Activated CD4-positive, alpha-beta T cell treated with anti-CD3 and anti-CD28 coated beads, Interleukin-2, amount 50 U/mL, for 16 hours (primary cell): Measurements from ENCODE around the gene NANOS3.

Source experiments
- DNase-seq: peaks from one replicate; pipeline ENCODE4 v3.0.0-alpha.2; 2020

The NANOS3 gene

DNA sequence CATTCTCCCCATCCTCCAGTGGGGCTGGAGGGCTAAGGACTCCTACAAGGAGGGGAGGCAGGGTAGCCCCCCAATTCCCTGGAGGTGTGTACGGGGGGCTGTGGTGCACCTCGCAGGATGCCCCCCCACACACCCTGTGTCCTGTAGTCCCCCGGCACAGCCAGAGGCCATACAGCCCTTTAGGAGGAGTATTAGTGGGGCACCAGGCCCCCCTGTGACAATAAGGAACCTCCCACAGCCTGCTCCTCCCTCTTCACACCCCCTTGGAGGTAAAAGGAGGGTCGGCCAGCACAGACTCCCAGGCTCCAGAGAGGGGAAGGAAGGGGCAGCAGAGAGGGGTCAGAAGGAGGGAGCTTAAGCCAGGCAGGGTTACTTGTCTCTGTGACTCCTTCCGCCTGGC is at the start of gene NANOS3:
Gene NANOS3 (plus strand): TSS at position 301 of the 400 bp plus-strand sequence. CDS start 115 bp downstream, outside the sequence.
- DNase-seq: no peak

DNA sequence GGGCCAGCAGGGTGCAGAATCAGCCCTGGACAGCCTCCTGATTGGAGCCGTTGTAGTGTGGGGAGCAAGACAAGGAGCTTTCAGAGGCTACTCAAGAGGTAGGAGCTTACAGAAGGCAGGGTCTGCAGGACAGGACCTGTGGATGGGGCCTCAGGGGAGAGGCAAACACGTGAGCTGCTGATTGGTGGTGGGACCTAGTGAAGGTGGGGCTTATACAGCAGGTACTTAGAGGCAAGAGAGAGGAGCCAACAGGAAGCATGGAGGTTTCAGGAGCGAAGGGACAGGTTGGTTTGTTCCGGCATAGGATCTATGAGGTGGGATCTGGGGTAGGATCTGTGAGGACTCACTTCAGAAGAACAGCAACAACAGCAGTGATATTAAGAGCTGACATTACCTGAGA is 49.3 kb upstream of the NANOS3 start:
- no peak for DNase-seq

DNA sequence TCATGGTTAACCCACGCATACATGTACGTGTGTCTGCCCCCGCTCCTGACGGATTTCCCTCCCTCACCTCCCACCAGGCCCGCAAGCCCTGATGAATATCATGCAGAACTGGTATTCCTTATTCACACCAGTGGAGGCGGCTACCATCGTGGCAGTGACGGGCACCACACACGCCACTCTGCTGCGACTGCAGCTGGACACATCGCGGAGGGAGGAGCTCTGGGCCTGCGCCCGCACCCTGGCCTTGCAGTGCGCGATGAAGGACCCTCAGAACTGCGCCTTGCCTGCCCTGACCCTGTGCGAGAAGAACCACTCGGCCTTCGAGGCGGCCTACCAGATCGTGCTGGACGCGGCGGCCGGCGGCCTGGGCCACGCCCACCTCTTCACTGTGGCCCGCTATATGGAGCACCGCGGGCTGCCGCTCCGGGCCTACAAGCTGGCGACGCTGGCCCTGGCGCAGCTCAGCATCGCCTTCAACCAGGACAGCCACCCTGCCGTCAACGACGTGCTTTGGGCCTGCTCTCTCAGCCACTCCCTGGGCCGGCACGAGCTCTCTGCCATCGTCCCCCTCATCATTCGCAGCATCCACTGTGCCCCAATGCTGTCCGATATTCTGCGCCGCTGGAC is 46.7 kb upstream of the NANOS3 start:
- DNase-seq: no peak

DNA sequence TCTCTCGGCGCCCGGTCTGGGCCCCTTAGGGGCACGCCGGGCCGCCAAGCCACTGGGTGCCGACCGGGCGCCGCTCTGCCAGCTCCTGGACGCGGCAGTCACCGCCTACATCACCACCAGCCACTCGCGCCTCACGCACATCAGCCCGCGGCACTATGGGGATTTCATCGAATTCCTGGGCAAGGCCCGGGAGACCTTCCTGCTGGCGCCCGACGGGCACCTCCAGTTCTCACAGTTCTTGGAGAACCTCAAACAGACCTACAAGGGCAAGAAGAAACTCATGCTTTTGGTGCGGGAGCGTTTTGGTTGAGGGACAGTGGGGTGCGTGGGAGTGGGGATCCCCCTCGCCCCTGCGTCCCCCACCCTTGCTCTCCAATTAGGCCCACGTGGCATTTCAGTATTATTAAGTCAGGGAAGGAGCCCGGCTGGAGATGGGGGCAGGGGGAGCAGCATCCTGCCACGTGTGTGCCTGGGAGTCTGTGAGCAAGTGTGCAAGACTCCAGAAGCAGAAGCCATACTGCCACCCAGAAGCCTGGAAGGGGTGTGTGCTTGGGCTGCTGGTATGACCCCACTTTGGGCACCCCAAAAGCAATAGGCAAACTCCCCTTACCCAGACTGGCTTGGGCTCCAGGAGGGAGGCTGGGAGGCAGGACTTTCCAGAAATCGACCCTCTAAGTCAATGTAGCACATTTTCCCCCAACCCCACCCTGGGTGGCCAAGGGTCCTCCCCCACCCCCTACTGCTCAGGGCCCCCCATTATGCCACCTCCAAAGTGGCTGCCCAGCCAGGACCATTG is 46.0 kb upstream of the NANOS3 start:
- no peak for DNase-seq

DNA sequence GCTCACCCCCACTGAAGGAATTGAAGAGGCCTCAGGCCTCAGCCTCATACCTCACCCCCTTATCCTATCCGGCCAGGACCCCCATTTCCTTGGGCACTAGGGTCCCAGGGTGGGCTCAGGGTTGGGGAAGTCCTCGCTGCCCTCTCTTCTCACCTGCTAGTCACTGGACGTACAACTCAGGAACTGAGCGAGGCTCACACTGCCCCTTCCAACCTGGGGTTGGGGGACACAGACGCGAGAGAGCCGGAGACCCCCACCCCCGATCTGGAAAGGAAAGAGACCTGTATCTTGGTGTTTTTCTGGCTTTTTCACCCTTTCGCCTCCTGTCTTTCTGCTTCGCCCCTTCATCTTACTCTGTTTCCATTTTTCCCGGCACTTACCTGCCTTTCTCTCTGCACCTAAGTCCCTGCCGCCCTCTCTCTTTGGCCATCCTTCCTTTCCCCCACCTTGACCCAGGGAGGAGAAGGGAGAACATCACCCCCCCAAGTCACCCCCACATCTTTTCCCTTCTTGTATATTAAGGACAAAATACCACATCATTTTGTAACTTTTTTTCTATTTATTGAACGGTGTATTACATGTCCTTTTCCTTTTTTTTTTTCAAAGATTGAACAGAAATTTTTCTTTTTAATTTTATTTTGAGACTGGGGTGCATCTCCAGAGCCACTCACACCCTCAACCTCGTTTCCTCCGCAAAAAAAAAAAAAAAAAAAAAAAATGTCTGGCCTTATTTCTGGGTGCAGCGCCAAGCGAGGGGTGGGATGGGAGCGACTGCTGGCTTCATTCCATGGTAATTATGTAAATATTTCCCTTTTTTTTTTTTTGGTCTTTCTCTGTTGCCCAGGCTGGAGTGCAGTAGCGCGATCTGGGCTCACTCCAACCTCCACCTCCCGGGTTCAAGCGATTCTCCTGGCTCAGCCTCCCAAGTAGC is 45.1 kb upstream of the NANOS3 start:
- no peak for DNase-seq

DNA sequence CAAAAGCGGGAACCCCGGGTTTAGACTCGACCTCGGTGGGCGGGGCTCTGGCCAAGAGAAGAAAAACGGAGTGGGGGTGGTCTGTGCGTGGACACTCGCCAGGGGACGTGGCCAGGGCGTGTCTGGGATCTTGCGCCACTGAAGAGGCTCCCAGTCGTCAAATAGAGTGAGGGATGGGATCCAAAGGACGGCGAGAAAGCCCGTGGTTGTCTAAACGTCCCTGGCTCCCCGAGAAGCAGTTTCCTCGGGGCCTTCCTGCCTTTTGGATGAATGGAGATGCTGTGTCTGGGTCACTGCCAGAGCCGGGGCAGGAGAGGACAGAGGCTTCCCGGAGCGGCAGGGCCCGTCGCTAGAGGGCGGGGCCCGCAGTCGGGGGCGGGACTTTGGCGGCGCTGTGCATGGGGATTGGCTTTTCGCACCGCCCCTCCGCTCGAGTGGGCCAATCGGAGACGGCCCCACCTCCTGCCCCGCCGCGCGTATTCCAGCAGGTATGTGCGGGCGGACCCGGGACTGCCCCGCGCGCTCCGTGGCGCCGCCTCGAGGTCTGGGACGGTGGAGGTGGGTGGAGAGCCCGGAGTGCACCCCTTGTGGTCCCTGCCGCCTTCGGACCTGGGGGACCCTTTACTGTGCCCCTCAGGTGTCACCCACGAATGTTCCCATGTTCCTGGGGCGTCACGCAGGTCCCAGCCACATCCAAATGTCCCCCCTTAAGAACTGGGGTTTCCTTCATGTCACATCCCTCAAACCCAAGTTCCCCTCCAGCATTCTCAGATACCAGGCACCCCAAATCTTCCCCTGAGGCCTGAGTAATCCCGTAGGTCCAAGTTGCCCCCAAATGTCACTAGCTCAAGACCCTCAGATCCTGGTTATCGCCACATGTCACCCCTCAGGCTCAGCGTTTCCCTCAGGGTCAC is 43.3 kb upstream of the NANOS3 start:
- DNase-seq: peak; percentile 91

DNA sequence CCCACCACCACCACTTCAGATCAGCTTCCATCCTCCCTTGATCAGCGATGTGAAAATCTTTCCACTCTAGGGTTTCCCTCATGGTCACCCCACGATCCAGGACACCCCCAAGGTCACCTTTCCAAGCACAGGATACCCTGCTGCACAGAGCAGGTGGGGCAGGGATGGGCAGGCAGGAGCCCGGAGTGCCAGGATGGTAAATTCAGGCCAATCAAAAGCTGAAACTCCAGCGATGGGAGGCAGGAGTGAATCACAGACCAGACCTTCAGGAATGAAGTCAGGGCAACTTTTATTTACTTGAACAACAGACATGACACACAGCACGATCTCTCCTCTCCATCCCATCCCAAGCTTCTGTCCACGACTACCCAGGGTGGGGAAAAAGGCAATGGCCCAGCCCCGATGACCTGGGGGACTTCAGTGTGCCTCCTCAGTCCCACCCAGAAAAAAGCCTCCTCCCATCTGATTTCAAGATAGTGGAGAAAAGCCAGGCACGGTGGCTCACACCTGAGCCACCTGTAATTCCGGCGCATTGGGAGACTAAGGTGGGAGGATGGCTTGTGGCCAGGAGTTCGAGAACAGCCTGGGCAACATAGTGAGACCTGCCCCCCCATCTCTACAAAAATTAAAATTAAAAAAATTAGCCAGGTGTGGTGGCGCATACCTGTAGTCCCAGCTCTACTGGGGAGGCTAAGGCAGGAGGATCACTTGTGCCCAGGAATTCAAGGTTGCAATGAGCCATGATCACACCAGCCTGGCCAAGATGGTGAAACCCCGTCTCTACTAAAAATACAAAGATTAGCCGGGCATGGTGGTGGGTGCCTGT is 42.5 kb upstream of the NANOS3 start:
- no peak for DNase-seq

DNA sequence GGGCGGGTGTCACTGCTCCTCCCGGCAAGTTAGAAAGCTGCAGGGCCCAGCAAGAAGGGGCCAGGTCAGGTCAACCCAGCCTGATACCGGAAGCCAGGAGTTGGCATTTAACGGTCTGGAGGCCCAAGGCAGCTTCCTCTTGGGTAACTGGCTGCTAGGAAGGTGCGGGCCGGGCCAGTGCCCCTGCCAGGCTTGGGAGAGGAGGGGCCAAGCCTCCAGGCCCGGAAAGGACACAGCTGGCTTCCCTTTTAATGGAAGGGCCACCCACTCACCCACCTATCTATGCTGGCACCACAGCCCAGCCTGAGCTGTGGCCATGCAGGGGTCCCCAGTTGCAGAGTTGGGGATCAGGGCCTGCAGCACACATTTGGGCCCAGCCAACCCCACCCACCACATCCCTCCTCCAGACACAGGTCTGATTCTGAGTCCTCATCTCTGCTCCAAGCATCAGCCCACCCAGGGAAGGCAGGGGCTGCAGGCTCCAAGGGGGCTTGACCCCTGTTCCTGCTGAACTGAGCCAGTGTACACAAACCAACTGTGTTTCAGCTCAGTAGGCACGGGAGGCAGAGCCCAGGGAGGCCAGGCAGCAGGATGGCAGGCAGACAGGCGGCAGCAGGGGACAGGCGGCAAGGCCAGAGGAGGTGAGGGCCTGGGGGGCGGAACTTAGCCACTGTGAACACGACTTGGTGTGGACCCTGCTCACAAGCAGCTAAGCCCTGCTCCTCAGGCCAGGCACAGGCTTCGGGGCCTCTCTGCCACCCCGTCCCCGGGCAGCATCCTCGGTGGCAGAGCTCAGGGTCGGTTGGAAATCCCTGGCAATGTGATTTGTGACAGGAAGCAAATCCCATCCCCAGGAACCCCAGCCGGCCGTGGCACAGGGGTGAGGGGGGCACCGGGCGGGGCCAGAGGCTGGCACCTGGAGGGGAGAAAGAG is 40.9 kb upstream of the NANOS3 start:
- no peak for DNase-seq

DNA sequence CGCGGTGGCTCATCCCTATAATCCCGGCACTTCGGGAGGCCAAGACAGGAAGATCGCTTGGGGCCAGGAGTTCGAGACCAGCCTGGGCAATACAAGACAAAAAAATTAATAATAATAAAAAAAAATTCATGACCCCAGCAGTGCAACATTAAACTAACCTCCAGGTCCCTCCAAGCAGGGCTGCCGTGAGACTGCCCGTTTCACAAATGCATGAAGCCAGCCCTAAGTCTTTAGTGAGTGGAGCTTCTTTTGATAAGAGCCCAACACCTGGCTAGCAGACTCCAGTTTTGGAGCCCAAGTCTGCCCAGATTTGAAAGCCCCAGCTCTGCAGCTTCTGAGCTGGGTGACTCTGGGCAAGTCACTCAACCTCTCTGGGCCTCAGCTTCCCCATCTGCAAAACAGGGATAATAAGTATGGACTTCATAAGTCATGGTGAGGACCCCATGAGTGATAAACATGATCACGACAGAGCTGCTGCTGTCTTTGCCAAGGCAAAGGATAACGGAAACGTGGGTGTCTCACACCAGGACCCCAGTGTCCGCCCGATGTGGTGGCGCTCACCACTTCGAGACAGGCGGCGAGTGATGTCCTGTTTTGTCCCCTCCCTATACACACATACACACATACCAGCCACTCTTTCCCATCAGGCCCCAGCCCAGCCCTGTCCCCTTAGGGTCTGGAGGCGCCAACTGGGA is 38.4 kb upstream of the NANOS3 start:
- no peak for DNase-seq

DNA sequence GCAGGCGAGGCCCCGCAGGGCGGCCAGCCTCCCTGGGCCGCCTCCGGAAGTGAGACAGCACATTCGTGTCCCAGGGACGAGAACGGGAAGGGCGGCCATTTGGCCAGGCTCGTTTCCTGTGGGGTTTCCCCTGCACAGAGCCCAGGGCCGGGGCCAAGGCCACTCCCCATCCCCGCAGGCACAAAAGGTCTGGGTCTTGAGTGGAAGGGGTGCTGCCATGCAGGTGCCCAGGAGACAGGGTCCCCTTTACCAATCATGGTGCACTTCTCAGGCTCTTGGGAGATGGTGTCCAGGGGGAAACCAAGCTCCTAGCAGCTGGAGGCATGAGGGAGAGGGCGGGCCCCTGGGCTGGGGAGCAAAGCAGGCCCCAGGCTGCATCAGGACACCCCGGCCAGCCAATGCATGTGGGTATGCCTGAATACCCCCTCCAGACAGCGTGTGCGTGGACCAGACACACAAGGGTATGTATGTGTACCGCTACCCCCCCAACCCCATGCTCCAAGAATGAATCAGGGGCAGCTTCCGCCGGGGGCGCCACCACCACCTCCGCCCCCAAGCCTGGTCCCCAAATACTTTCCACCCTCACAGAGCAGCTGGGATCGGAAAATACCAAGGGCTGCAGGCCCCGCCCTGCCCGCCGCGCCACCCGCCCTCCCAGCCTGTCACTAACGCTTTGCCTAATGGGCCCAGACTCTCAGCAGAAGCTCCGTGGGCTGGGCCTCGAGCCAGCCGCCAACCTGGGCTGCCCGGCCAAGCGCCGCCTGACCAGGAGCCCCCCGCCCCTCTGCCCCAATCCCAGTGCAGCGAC is 37.6 kb upstream of the NANOS3 start:
- peak; percentile 93 for DNase-seq

DNA sequence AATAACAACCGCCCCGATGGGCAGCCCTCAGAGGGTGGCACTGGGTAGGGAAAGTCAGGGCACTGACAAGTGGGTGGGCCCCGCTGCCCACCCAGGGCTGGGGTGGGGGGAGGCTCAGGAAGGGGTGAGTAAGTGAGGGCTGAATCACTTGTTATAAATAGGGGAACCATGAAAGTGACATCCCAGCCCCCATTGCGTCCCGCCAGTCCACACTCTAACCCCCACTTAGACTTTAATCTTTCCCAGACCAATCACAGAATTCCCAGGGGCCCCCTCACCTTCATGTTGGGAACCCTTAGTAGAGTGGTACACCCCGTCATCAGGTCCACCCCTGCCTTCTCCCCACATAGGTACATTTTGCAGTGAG is 37.0 kb upstream of the NANOS3 start:
- DNase-seq: no peak

DNA sequence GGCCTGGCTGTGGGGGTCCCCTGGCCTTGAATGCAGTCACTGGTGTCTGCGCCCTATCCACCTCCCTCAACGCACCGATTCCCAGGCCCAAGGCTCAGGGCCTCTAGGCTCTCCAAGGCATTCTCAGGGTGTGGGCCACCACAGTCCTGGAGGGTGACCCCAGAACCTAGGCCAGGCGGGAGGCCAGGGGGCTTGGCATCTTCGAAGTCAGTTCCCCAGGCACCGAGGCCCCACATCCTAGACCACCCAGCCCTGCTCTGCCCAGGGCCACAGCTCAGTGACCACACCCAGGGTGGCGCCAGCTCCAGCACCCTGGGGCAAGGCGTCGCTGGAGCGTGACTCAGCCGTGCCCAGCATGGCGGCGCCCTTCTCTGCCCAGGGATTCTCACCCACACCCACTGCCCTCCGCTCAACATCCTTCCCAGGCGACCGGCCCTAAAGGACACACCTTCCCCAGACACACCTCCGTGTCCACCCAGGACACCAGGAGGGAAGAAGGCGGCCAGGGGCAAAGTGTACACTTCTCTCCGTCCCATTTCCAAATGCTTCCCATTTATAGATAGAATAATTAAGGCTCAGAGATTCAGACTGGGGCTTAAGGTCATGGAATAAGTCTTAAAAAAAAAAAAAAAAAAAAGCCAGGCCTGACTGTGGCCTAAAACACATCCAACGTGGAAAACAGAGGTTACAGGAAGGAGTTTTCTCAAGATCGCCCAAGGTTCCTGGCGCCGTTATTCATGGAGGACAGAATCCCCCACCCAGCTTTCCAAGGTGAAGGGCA is 36.4 kb upstream of the NANOS3 start:
- peak; percentile 60 for DNase-seq

DNA sequence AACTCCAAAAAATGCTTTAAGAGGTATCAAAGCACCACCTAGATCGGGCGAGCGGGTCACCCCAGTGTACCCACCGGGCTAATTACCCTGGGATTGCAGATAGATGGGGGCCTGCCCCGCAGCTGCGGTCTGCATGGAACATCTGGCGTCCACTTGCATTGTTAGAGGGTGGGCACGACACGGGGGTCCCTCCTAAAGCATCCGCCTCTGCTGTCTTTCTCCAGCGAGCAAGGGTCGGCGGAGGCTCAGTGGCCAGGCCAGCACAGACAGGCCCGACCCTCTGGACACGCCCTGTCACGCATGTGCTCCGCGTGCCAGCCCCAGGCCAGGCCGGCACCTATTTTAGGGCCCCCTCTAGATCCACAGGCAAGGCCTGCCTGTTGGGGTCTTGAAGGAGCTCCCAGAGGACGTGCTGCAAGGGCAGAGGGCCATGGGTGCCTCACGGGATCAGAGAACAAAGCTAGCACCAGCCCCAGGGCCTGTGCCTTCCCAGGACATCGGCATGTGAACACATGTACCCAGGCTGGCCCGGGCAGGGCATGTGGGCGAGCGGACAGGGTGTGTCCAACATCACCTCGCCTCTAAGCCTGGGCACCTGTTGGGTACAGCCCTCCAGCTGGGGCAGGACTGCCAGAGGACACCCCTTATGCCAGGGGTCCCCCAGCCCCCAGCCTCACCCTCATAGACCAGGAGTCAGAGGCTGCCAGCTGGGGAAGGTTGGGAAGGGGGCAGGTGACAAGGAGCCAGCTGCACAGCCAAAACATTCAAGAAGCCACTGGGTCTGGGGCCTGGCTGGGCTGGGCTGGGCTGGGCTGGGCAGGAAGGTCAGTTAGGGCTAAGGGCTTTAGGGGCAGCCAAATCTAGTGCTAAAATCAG is 35.6 kb upstream of the NANOS3 start:
- no peak for DNase-seq

DNA sequence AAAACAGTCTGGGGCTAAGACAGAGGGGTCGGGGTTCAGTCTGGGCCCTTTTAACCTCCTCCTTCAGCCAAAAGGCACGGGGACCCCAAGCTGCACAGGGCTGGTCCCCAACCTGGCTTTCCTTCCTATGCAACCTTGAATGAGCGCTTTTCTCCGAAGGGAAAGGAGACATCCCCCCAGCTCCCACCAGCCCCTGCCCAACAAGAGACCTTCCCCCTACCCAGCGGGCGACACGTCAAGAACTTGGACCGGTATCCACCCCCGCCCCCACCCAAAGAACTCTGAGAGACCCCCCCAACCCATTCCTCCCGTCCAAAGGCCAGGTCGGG is 35.0 kb upstream of the NANOS3 start:
- no peak for DNase-seq

DNA sequence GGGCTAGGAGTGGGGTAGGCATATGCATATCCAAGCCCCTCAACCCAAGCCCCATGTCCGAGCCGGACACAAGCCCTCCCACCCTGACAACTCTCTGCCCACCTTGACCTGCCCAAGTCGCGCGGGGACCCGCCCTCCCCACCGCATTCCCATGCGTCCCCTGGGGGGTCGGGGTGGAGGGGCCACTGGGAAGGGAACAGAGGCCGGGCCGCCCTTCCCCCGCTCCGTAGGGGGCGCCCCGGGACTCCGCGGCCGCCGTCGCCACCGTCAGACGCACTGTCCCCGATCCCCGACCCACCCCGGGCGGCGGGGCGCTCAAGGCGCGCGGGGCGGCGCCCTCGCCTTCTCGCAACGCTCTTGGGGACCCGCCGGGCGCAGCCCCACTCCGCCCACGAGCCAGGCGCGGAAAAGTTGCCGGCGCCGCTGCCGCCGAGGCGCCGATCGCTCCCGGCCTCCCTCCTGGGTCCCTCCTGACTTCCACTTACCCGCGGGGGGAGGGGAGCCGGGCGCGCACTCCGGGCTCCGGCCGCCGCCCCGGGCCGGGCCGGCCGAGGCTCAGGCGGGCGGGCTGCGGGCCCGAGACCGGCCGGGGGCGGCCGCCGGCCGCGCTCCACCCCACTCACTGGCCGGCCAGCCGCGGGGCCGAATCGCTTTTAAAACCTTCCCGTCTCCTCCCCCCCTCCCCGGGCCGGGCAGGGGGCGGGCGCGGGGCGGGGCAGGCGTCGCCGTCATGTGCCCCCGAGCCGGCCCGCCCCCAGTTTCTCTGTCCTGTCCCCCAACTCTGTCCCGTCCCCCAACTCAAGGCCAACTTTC is 34.4 kb upstream of the NANOS3 start:
- peak; percentile 78 for DNase-seq
